GM10266 (cell line): ENCODE results near the gene SLC52A1.

ENCODE experiments used
- DNase-seq: peaks from one replicate; pipeline ENCODE4 v3.0.0; 2012; ENCODE audit errors: extremely low spot score
- CTCF ChIP-seq: IDR thresholded peaks from 2 replicates; pipeline ENCODE4 v1.5.1; 2012; ENCODE audit warnings: mild to moderate bottlenecking, low read depth; ENCODE audit not compliant: control insufficient read depth, insufficient read depth; ENCODE audit errors: missing control alignments

SLC52A1 gene

DNA sequence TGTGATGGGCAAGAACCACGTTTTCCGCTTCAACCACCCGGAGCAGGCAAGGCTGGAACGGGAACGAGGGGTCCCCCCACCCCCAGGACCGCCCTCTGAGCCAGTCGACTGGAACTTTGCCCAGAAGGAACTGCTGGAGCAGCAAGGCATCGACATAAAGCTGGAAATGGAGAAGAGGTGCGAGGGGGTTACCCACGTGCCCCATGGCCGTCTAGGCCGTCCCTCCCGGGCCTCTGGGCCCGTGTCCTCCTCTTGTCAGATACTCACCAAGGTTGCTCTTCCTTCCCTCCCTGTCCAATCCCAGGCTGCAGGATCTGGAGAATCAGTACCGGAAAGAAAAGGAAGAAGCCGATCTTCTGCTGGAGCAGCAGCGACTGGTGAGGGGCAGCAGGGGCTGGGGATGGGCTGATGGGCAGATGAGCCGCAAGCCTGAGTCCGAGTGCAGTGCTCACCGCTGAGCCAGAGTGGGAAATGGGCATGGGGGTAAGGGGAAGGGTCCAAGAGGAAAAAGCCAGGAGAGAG lies 14.7 kb downstream of the SLC52A1 start:
- TF ChIP-seq CTCF: no peak
- DNase-seq: no peak

DNA sequence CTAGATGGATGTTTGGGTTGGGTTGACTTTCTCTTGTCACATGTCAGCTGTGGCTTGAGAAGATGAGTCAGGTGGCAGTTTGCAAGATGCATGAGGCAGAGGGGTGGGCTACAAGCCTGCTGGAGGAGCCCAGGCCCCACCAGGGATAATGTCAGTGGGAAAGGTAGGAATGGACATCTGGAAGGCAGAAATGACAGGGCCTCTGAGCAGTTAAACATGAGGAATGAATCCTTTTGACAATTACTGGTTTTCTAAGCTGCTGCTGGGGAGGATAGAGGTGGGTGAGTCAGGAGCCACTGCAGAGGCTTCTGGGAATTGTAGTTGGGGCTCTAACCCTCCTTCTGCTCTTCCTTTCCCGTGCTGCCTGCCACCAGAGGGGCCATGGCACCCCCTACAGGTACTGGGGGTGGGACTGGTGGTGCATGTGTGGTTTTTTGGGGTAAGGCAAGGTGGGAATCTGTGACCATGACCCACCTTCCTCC lies 15.7 kb downstream of the SLC52A1 start:
- DNase-seq: peak; percentile 62

GRCh38 chr17:5014357-5014756 lies 20.9 kb downstream of the SLC52A1 start:
- no peak for TF ChIP-seq CTCF
- DNase-seq: no peak

More for the DNA sequence above, 15.7 kb downstream of the SLC52A1 start:
- peak; percentile 43 for TF ChIP-seq CTCF

GRCh38 chr17:5011928-5012327 lies 23.3 kb downstream of the SLC52A1 start:
- DNase-seq: peak; percentile 67
- no peak for TF ChIP-seq CTCF

GRCh38 chr17:5003214-5003867 lies 31.9 kb downstream of the SLC52A1 start:
- TF ChIP-seq CTCF: no peak
- DNase-seq: no peak

GRCh38 chr17:5002121-5002788 lies 33.0 kb downstream of the SLC52A1 start:
- DNase-seq: no peak
- TF ChIP-seq CTCF: no peak

DNA sequence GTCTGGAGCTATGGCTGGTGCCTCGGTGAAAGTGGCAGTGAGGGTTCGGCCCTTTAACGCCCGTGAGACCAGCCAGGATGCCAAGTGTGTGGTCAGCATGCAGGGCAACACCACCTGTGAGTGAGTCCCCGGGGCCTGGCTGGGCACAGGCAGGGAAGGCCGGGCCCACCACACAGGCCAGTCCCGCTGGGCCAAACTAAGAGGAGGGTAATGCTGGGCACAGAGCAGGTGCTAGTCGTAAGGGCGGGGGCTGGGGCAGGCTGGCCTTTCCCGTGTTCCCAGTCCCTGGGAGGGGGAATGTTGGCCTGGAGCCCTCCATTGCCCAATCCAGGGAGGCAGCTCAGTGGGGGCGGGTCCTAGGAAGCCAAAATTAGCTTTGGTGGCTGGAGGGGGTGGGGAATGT lies 35.0 kb downstream of the SLC52A1 start:
- no peak for DNase-seq

More for the DNA sequence above, 35.0 kb downstream of the SLC52A1 start:
- TF ChIP-seq CTCF: no peak
